CD4-positive, alpha-beta T cell treated with Interleukin-10 for 1 hour (primary cell): Measurements from ENCODE around the gene UGGT1.
A peak's percentile ranks its signal among the peaks of the same experiment; 100 is the strongest.

Experiments used
- DNase-seq: peaks from one replicate; pipeline ENCODE4 v3.0.0-alpha.2; 2020

Gene UGGT1

DNA sequence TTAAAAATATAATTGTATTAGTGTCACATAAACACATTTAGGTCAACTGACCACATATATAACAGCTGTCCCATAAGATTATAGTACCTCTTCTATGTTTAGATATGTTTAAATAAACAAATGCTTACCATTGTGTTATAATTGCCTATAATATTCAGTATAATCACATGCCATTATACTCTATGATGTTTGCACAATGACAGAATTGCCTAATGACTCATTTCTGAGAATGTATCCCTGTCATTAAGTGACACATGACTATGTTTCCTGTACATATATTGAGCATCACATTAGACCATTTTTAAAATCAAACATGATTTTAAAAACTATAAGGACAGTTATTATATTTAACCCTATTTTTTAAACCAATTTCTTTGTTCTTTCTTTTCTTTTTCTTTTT is 137.9 kb downstream of the UGGT1 start:
- no peak for DNase-seq

DNA sequence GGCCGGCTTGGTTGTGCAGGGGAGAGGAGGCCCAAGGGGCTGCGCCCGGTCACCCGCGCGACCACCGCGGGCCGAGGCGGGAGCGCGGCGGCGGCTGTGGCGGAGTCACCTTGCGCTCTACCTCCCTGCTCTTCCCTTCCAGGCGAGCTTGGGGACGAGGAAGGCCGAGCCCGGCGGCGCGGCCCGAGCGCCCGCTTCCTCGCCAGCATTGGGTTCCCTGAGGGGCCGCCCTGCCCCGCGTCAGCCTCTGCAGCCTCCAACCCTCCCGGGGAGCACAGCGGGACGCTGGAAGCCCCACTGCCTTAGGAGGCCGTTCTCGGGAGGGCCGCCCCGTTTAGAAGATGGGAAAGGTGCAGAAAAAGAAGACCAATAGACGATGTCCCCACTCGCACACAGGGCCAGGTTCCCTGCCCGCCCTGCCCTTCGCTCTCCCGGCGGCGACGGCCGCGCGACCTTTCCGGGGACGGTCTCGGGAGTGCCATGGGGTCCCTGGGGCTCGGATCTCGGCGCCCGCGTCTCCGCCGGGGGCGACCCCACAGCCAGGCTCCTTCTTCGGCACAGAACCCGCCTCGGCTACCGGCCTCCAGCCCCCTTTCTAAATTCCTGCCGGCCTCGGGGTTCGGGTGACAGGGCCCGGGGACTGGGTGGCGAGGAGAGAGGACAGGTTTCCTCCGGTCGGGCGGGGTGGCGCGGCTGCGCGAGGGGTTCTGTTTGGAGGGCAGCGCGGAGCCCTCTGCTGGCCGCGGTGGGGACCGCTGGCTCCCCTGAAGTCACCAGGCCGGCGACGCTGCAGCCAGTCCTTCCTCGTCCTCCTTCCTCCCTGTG is 142.2 kb downstream of the UGGT1 start:
- DNase-seq, result peak; percentile 81

DNA sequence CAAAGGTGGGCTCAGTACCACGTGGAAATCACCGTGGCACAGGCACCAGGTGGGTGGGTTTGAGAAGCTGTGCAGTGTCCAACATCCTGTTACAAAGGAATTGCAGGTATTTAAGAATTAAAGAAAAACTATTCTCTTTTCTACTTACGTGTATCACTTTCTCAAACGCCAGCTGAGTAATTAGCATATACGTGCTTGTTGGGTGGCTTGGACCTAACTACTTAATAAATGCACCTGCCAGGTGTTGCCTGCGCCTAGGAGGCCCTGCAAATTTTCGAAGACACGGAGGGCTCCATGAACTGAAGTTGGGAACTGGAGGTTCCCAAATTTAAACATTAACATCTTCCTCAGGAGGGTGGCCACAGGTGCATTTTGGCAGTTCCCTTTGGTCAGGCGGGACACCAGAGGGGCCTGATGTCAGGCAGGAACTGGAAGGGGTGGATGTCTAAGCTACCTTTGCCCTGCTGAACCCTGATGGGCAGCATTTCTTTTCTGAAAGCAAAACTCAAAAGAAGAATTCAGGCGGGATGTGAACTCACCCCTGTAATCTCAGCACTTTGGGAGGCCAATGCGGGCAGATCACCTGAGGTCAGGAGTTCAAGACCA is 142.9 kb downstream of the UGGT1 start:
- no peak for DNase-seq

DNA sequence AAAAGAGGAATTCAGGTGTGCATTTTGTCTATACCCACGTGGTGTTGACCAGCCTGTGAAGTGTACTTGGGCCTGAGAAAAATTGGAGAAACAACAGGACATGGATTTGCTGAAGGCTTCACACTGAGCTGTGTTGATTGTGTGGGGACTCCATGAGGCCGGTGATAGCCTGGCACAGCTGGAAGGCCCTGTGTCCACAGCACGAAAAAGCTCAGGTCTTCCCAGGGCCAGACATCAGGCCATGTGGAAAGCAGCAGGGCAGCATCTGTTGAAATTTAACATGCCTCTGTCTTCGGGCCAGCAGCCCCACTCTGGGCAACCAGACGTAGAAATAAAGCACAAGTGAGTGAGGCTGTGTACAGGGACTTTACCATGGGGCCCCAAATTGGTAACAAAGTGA is 143.6 kb downstream of the UGGT1 start:
- no peak for DNase-seq

DNA sequence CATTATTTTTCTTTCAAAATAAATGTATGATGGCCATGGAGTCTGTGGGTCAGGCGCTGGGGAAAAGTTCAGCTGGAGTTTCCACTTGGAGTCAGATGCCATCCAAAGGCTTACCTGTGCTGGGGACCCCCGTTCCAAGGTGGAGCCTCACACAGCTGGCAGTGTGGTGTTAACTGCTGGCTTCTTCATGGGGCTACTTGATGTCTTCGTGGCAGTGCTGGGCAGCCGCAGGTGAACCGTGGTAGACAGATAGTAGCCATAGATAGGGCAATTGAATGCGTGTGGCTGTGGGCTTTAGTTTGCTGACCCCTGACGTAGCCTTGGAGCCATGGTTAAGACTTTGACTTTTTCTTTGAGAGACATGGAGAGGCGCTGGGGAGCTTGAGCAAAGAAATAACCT is 144.6 kb downstream of the UGGT1 start:
- no peak for DNase-seq

DNA sequence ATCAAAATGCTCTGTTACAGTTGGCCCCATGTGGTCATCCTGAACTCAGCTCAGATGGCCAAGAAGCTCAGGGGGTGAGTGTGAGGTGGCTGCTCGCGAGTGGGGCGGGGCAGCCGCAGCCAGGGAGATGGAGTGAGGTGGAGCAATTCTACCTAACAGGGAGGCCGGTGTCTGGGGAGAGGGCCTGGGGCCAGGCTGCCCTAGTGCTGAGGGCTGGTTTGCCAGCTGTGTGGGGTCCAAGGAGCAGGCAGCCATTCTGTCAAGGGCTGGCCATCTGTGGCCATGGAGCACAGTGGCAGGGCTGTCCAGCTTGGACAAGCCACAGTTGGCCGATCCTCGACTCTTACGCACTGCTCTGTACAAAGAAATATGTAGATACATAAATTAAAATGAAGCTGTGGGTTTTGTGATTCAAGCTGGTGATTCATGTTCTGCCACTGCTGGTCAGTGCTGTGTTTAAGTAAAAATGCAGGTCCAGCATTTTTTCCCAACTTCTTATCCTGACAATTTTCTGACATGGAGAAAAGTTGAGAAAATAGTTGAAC is 145.6 kb downstream of the UGGT1 start:
- no peak for DNase-seq

DNA sequence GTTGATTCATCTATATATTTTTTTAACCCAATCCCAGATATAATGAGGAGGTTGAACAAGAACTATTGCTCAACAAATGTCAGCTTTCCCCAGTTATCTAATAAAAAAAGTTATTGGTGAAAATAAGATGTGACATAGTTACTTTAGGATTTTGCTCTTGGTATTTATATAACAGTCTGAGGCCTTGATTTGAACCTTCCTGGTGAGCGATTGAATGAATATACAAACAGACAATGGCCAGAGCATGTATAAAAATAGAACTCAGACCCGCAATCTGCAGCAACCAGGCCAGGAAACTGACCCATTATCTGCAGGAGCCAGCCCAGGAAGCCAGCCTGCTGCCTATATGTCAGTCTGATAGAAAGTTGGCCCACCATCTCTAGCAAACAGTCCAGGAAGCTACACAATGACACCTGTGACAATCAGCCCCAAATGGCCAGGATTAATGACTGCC is 146.1 kb downstream of the UGGT1 start:
- no peak for DNase-seq

DNA sequence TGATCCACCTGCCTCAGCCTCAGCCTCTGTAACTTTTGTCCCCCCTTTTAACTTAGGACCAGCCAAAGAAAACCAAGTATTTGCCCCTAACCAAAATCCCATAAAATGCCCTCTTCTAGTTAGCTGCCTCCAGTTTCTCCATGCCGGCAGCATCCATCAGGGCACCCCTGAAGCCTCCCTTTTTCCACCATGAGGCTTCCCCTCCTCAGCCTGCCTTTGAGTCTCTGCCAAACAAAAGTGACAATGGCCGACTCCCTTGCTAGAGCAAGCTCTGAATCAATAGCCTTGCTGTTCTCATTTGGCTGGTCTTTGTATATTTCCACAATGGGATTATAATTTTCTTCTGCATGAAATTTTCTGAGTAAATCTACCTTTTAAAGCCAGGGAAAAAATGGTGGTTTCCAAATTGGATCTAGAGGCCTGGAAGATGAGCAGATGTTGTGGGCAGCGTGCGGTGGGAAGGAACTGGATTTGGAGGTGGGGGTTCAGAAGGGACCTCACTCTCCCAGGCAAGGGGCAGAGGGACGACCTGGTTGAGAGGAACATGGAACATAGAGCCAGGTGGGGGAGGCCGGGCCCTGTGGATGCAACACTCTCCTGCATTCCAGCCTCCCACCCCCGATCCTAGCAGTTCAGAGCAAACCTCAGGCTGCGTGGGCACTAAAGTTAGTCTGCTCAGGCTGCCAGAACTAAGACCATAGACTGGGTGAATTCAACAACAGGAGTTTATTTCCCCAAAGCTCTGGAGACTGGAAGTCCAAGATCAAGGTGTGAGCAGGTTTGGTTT is 147.1 kb downstream of the UGGT1 start:
- DNase-seq, result no peak

DNA sequence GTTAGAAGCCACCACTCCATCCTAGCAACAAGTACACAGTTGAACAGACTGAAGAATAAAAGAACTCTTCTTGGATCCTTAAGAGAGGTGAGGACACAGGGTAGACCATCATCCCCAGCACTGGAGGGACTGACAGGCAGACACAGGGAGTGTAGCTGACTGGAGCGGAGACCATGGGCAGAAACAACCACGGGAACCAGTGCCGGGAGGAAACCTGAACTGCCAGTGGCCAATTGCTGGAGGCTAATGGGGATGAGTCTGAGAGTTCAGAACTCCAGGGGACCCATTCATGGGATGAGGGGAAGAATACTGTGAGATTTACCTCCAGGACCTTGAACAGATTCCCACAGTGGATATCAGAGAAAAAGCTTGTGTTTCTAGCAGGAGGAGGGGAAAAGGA is 150.9 kb downstream of the UGGT1 start:
- DNase-seq, result no peak
